Activated naive CD8-positive, alpha-beta T cell treated with anti-CD3 and anti-CD28 coated beads for 36 hours (primary cell): ENCODE results near the gene GUCY1B1. TPM values are rescaled to one million over a fixed set of nuclear protein-coding genes. Genes with fewer than 3 reads are reported as not detected.
"Not testable (repeated sequence)": the region's sequence is repeated elsewhere in the genome, so short reads cannot be mapped to it uniquely, and the experiment has no call there.

ENCODE experiments used
- DNase-seq: peaks from one replicate; pipeline ENCODE4 v3.0.0; 2021
- H3K27ac Mint-ChIP-seq: one replicate; pipeline ENCODE4 v1.8.0; 2022; ENCODE audit warnings: mild to moderate bottlenecking, moderate library complexity, mixed read lengths
- H3K27me3 Mint-ChIP-seq: one replicate; pipeline ENCODE4 v1.8.0; 2022; ENCODE audit warnings: mild to moderate bottlenecking, mixed read lengths
- H3K36me3 Mint-ChIP-seq: one replicate; pipeline ENCODE4 v1.8.0; 2021; ENCODE audit warnings: mild to moderate bottlenecking, mixed read lengths
- H3K4me1 Mint-ChIP-seq: one replicate; pipeline ENCODE4 v1.8.0; 2021; ENCODE audit warnings: mixed read lengths
- H3K4me3 Mint-ChIP-seq: one replicate; pipeline ENCODE4 v1.8.0; 2022; ENCODE audit warnings: mild to moderate bottlenecking, moderate library complexity, mixed read lengths
- H3K9me3 Mint-ChIP-seq: one replicate; pipeline ENCODE4 v1.8.0; 2022; ENCODE audit warnings: mixed read lengths
- total RNA-seq, 2 experiments: library from RNA; stranded (reverse); gene quantifications; one replicate each; pipeline ENCODE4 v1.2.3, GENCODE V29; 2021

Gene GUCY1B1
- total RNA-seq, 2 experiments from 2014 or later = 0.20 to 0.27 TPM

GRCh38 chr4:155774033-155774432 is 15.2 kb downstream of the GUCY1B1 start:
- H3K27ac Mint-ChIP-seq = no peak overlapping the region
- DNase-seq = no peak
- peaks cover 9% of the 10 kb centered on the region for H3K27me3 Mint-ChIP-seq
- H3K4me3 Mint-ChIP-seq = no peak overlapping the region
- H3K36me3 Mint-ChIP-seq = no peaks in the 10 kb centered on the region
- no peaks in the 10 kb centered on the region for H3K9me3 Mint-ChIP-seq
- no peaks in the 10 kb centered on the region for H3K4me1 Mint-ChIP-seq

GRCh38 chr4:155777971-155778735 is 19.3 kb downstream of the GUCY1B1 start:
- Mint-ChIP-seq H3K27ac (no peak overlapping the region), H3K4me3 (no peak overlapping the region), H3K36me3 (no peaks in the 10 kb centered on the region), H3K9me3 (no peaks in the 10 kb centered on the region), H3K4me1 (no peaks in the 10 kb centered on the region), H3K27me3 (peaks cover 4% of the 10 kb centered on the region)
- no peak for DNase-seq

- DNase-seq = no peak
- Mint-ChIP-seq H3K4me3 (no peak overlapping the region), H3K9me3 (no peaks in the 10 kb centered on the region), H3K27me3 (peaks cover 4% of the 10 kb centered on the region), H3K36me3 (no peaks in the 10 kb centered on the region), H3K27ac (no peak overlapping the region), H3K4me1 (no peaks in the 10 kb centered on the region)
Observed at GRCh38 chr4:155780775-155781174, 22.0 kb downstream of the GUCY1B1 start.

- DNase-seq = no peak
- Mint-ChIP-seq H3K9me3 (no peaks in the 10 kb centered on the region), H3K4me3 (no peak overlapping the region), H3K36me3 (no peaks in the 10 kb centered on the region), H3K27ac (no peak overlapping the region), H3K4me1 (no peaks in the 10 kb centered on the region), H3K27me3 (peaks cover 4% of the 10 kb centered on the region)
Observed at GRCh38 chr4:155781249-155781831, 22.5 kb downstream of the GUCY1B1 start.

GRCh38 chr4:155784637-155785036 is 25.8 kb downstream of the GUCY1B1 start:
- Mint-ChIP-seq H3K9me3 (no peaks in the 10 kb centered on the region), H3K36me3 (no peaks in the 10 kb centered on the region), H3K27ac (no peak overlapping the region), H3K4me3 (no peak overlapping the region), H3K4me1 (no peaks in the 10 kb centered on the region), H3K27me3 (peaks cover 6% of the 10 kb centered on the region)
- no peak for DNase-seq

GRCh38 chr4:155785828-155786227 is 27.0 kb downstream of the GUCY1B1 start:
- Mint-ChIP-seq H3K36me3 (no peaks in the 10 kb centered on the region), H3K4me3 (no peak overlapping the region), H3K9me3 (no peaks in the 10 kb centered on the region), H3K27me3 (peaks cover 6% of the 10 kb centered on the region), H3K27ac (no peak overlapping the region), H3K4me1 (no peaks in the 10 kb centered on the region)
- DNase-seq = no peak

- DNase-seq = no peak
- H3K27me3 Mint-ChIP-seq = peaks cover 6% of the 10 kb centered on the region
- no peak overlapping the region for H3K4me3 Mint-ChIP-seq
- no peak overlapping the region for H3K27ac Mint-ChIP-seq
- H3K36me3 Mint-ChIP-seq = no peaks in the 10 kb centered on the region
- no peaks in the 10 kb centered on the region for H3K9me3 Mint-ChIP-seq
- H3K4me1 Mint-ChIP-seq = no peaks in the 10 kb centered on the region
Observed at GRCh38 chr4:155787113-155787710, 28.4 kb downstream of the GUCY1B1 start.

GRCh38 chr4:155789391-155789790 is 30.6 kb downstream of the GUCY1B1 start:
- H3K27me3 Mint-ChIP-seq = peaks cover 6% of the 10 kb centered on the region
- H3K36me3 Mint-ChIP-seq = no peaks in the 10 kb centered on the region
- no peaks in the 10 kb centered on the region for H3K9me3 Mint-ChIP-seq
- no peaks in the 10 kb centered on the region for H3K4me1 Mint-ChIP-seq
- no peak overlapping the region for H3K27ac Mint-ChIP-seq
- no peak overlapping the region for H3K4me3 Mint-ChIP-seq
- no peak for DNase-seq

- H3K27me3 Mint-ChIP-seq = peaks cover 6% of the 10 kb centered on the region
- no peak overlapping the region for H3K27ac Mint-ChIP-seq
- no peaks in the 10 kb centered on the region for H3K4me1 Mint-ChIP-seq
Observed at GRCh38 chr4:155789982-155790381, 31.2 kb downstream of the GUCY1B1 start.

GRCh38 chr4:155794589-155795236 is 35.9 kb downstream of the GUCY1B1 start:
- H3K9me3 Mint-ChIP-seq = no peaks in the 10 kb centered on the region
- peaks cover 6% of the 10 kb centered on the region for H3K4me1 Mint-ChIP-seq
- no peak for DNase-seq
- peaks cover 5% of the 10 kb centered on the region for H3K27me3 Mint-ChIP-seq
- no peaks in the 10 kb centered on the region for H3K36me3 Mint-ChIP-seq
- no peak overlapping the region for H3K27ac Mint-ChIP-seq
- H3K4me3 Mint-ChIP-seq = no peak overlapping the region

More at GRCh38 chr4:155789982-155790381, 31.2 kb downstream of the GUCY1B1 start:
- Mint-ChIP-seq H3K4me3 (no peak overlapping the region), H3K9me3 (no peaks in the 10 kb centered on the region), H3K36me3 (no peaks in the 10 kb centered on the region)
- DNase-seq = no peak

- H3K27ac Mint-ChIP-seq = no peak overlapping the region
- H3K36me3 Mint-ChIP-seq = no peaks in the 10 kb centered on the region
Observed at GRCh38 chr4:155795991-155796390, 37.2 kb downstream of the GUCY1B1 start.

GRCh38 chr4:155797581-155797980 is 38.8 kb downstream of the GUCY1B1 start:
- not testable (repeated sequence) for H3K4me3 Mint-ChIP-seq, H3K9me3 Mint-ChIP-seq, H3K4me1 Mint-ChIP-seq, H3K27me3 Mint-ChIP-seq, H3K36me3 Mint-ChIP-seq, H3K27ac Mint-ChIP-seq, DNase-seq

More at GRCh38 chr4:155795991-155796390, 37.2 kb downstream of the GUCY1B1 start:
- Mint-ChIP-seq H3K4me3 (no peak overlapping the region), H3K4me1 (peaks cover 8% of the 10 kb centered on the region), H3K9me3 (no peaks in the 10 kb centered on the region), H3K27me3 (peaks cover 5% of the 10 kb centered on the region)
- DNase-seq = no peak

GRCh38 chr4:155799116-155799793 is 40.4 kb downstream of the GUCY1B1 start:
- DNase-seq = no peak
- no peak overlapping the region for H3K27ac Mint-ChIP-seq
- H3K9me3 Mint-ChIP-seq = no peaks in the 10 kb centered on the region
- no peak overlapping the region for H3K4me3 Mint-ChIP-seq
- peaks cover 5% of the 10 kb centered on the region for H3K27me3 Mint-ChIP-seq
- peaks cover 8% of the 10 kb centered on the region for H3K4me1 Mint-ChIP-seq
- H3K36me3 Mint-ChIP-seq = no peaks in the 10 kb centered on the region

- Mint-ChIP-seq H3K9me3 (no peaks in the 10 kb centered on the region), H3K4me1 (peaks cover 8% of the 10 kb centered on the region)
Observed at GRCh38 chr4:155799794-155800123, 40.9 kb downstream of the GUCY1B1 start.

More at GRCh38 chr4:155799794-155800123, 40.9 kb downstream of the GUCY1B1 start:
- H3K27ac Mint-ChIP-seq = no peak overlapping the region
- peaks cover 5% of the 10 kb centered on the region for H3K27me3 Mint-ChIP-seq
- DNase-seq = no peak
- no peak overlapping the region for H3K4me3 Mint-ChIP-seq
- no peaks in the 10 kb centered on the region for H3K36me3 Mint-ChIP-seq
